GM23248 (cell line): ENCODE measurements around the gene FLVCR1.

Experiments used
- EZH2 ChIP-seq: fragments of 200-600 bp; sonication (generic); IDR thresholded peaks from 2 replicates; pipeline ENCODE4 v1.6.1; 2018; ENCODE audit warnings: antibody characterized with exemption, mild to moderate bottlenecking; ENCODE audit not compliant: insufficient read depth, poor library complexity, severe bottlenecking
- EZH2phosphoT487 ChIP-seq: fragments of 200-600 bp; sonication (generic); IDR thresholded peaks from 2 replicates; pipeline ENCODE4 v1.6.1; 2018; ENCODE audit warnings: antibody characterized with exemption, moderate library complexity, mild to moderate bottlenecking, low read depth; ENCODE audit not compliant: insufficient read depth

- TF ChIP-seq EZH2, result no peak
- no peak for TF ChIP-seq EZH2phosphoT487
Measured at GRCh38 chr1:212864201-212864600, 6.1 kb downstream of the FLVCR1 start.
